ENCODE data around the gene ORC4. TPM values are rescaled to one million over a fixed set of nuclear protein-coding genes. Genes with fewer than 3 reads are reported as not detected.

The ORC4 gene
- polyA plus RNA-seq, 3 donors = 30.2 to 34.0 (median 33.1) TPM

GRCh38 chr2:148000095-148000494, 20.4 kb downstream of the ORC4 start:
- Mint-ChIP-seq H3K4me3 (no peak overlapping the region), H3K9me3 (peaks cover 25 to 34% (median 27%) of the 10 kb centered on the region in 7 donors), H3K4me1 (no peaks in the 10 kb centered on the region), H3K36me3 (peaks cover 15 to 33% of the 10 kb centered on the region in 2 donors), H3K27me3 (ENCODE audit: low read depth in 3 of 3) (peaks cover 0 to 1% (median 0%) of the 10 kb centered on the region in 3 donors), H3K27ac (no peak overlapping the region)
- no peak overlapping the region for H3K4me2 ChIP-seq (replicated peaks; ENCODE audit: extremely low read depth, low read length, poor library complexity, severe bottlenecking)
- H3K36me3 ChIP-seq (replicated peaks in 1 of 2; ENCODE audit: control insufficient read depth in 1 of 2, insufficient read depth in 2 of 2, low read length in 2 of 2) = peaks cover 0 to 18% of the 10 kb centered on the region in 2 donors
- H3K9ac ChIP-seq (ENCODE audit: insufficient read depth, low read length, poor library complexity, severe bottlenecking) = no peak overlapping the region
- no peak overlapping the region for H2AFZ ChIP-seq (ENCODE audit: insufficient read depth, low read depth, low read length, poor library complexity, severe bottlenecking)
- no CpG with 5 or more reads among the region's 1 CpG for WGBS (ENCODE audit: insufficient coverage)
- no peak overlapping the region for H3K4me3 ChIP-seq (replicated peaks in 1 of 3; ENCODE audit: low read depth in 2 of 3, low read length in 3 of 3)
- TF ChIP-seq, protein P1, sequence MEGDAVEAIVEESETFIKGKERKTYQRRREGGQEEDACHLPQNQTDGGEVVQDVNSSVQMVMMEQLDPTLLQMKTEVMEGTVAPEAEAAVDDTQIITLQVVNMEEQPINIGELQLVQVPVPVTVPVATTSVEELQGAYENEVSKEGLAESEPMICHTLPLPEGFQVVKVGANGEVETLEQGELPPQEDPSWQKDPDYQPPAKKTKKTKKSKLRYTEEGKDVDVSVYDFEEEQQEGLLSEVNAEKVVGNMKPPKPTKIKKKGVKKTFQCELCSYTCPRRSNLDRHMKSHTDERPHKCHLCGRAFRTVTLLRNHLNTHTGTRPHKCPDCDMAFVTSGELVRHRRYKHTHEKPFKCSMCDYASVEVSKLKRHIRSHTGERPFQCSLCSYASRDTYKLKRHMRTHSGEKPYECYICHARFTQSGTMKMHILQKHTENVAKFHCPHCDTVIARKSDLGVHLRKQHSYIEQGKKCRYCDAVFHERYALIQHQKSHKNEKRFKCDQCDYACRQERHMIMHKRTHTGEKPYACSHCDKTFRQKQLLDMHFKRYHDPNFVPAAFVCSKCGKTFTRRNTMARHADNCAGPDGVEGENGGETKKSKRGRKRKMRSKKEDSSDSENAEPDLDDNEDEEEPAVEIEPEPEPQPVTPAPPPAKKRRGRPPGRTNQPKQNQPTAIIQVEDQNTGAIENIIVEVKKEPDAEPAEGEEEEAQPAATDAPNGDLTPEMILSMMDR (IDR thresholded peaks at IDR 0.05) = no peak
- no peak overlapping the region for H3K27ac ChIP-seq (ENCODE audit: low read depth in 1 of 2, low read length in 2 of 2)
- DNase-seq = no peak
- no peaks in the 10 kb centered on the region for H3K27me3 ChIP-seq (ENCODE audit: control insufficient read depth in 2 of 2, insufficient read depth in 2 of 2, low read length in 2 of 2)
- intact Hi-C loops (cut with micrococcal nuclease) = no loop called here
- H3K4me1 ChIP-seq (ENCODE audit: control insufficient read depth in 1 of 2, insufficient read depth in 2 of 2, low read length in 2 of 2) = no peaks in the 10 kb centered on the region
- H3K9me3 ChIP-seq (replicated peaks in 1 of 2; ENCODE audit: control insufficient read depth in 1 of 2, insufficient read depth in 1 of 2, low read length in 2 of 2) = peaks cover 8% of the 10 kb centered on the region in 2 donors
- H4K20me1 ChIP-seq (ENCODE audit: insufficient read depth, low read length) = peaks cover 28% of the 10 kb centered on the region
- H3K79me2 ChIP-seq (ENCODE audit: insufficient read depth, low read length) = peaks cover 62% of the 10 kb centered on the region

GRCh38 chr2:147999126-147999525, 21.4 kb downstream of the ORC4 start:
- no peak overlapping the region for H3K4me3 ChIP-seq (replicated peaks in 1 of 3; ENCODE audit: low read depth in 2 of 3, low read length in 3 of 3)
- H3K4me1 ChIP-seq (ENCODE audit: control insufficient read depth in 1 of 2, insufficient read depth in 2 of 2, low read length in 2 of 2) = no peaks in the 10 kb centered on the region
- DNase-seq = no peak
- H3K27ac Mint-ChIP-seq = no peak overlapping the region
- peaks cover 0 to 1% (median 0%) of the 10 kb centered on the region in 3 donors for H3K27me3 Mint-ChIP-seq (ENCODE audit: low read depth in 3 of 3)
- H3K36me3 ChIP-seq (replicated peaks in 1 of 2; ENCODE audit: control insufficient read depth in 1 of 2, insufficient read depth in 2 of 2, low read length in 2 of 2) = peaks cover 0 to 23% of the 10 kb centered on the region in 2 donors
- no peak overlapping the region for H3K9ac ChIP-seq (ENCODE audit: insufficient read depth, low read length, poor library complexity, severe bottlenecking)
- no peaks in the 10 kb centered on the region for H3K4me1 Mint-ChIP-seq
- H3K9me3 ChIP-seq (replicated peaks in 1 of 2; ENCODE audit: control insufficient read depth in 1 of 2, insufficient read depth in 1 of 2, low read length in 2 of 2) = peaks cover 10 to 12% of the 10 kb centered on the region in 2 donors
- peaks cover 64% of the 10 kb centered on the region for H3K79me2 ChIP-seq (ENCODE audit: insufficient read depth, low read length)
- peaks cover 17 to 31% of the 10 kb centered on the region in 2 donors for H3K36me3 Mint-ChIP-seq
- no peak overlapping the region for H3K4me3 Mint-ChIP-seq
- peaks cover 28% of the 10 kb centered on the region for H4K20me1 ChIP-seq (ENCODE audit: insufficient read depth, low read length)
- TF ChIP-seq, protein P1 (IDR thresholded peaks at IDR 0.05) = no peak
- peaks cover 25 to 31% (median 27%) of the 10 kb centered on the region in 7 donors for H3K9me3 Mint-ChIP-seq
- H3K4me2 ChIP-seq (replicated peaks; ENCODE audit: extremely low read depth, low read length, poor library complexity, severe bottlenecking) = no peak overlapping the region
- H3K27me3 ChIP-seq (ENCODE audit: control insufficient read depth in 2 of 2, insufficient read depth in 2 of 2, low read length in 2 of 2) = no peaks in the 10 kb centered on the region
- intact Hi-C loops (cut with micrococcal nuclease) = no loop called here
- no peak overlapping the region for H3K27ac ChIP-seq (ENCODE audit: low read depth in 1 of 2, low read length in 2 of 2)
- no peak overlapping the region for H2AFZ ChIP-seq (ENCODE audit: insufficient read depth, low read depth, low read length, poor library complexity, severe bottlenecking)
- WGBS (ENCODE audit: insufficient coverage) = 100% methylated on average over 1 of the region's 2 CpGs

All from CD14-positive monocyte (primary cell).